ENCODE measurements around the gene IFI27L1.

Gene IFI27L1

DNA sequence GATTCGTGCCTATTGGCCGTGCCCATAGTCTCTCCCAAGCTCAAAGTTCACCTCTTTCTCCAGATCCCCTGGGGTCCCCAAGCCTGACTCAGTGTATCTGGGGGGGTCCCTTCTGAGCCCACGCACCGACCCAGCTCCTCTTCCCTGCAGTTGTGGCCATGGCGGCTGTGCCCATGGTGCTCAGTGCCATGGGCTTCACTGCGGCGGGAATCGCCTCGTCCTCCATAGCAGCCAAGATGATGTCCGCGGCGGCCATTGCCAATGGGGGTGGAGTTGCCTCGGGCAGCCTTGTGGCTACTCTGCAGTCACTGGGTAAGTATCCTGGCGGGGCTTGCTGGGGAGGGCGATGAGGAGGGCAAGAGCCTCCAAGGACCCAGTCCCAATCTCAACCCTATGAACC is 34.5 kb downstream of the IFI27L1 start:
- H3K27ac ChIP-seq: no peak overlapping the region
- TF ChIP-seq, protein P1, sequence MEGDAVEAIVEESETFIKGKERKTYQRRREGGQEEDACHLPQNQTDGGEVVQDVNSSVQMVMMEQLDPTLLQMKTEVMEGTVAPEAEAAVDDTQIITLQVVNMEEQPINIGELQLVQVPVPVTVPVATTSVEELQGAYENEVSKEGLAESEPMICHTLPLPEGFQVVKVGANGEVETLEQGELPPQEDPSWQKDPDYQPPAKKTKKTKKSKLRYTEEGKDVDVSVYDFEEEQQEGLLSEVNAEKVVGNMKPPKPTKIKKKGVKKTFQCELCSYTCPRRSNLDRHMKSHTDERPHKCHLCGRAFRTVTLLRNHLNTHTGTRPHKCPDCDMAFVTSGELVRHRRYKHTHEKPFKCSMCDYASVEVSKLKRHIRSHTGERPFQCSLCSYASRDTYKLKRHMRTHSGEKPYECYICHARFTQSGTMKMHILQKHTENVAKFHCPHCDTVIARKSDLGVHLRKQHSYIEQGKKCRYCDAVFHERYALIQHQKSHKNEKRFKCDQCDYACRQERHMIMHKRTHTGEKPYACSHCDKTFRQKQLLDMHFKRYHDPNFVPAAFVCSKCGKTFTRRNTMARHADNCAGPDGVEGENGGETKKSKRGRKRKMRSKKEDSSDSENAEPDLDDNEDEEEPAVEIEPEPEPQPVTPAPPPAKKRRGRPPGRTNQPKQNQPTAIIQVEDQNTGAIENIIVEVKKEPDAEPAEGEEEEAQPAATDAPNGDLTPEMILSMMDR (conservative IDR thresholded peaks at IDR 0.05): no peak
- TF ChIP-seq ZFX (IDR thresholded peaks at IDR 0.05): no peak

DNA sequence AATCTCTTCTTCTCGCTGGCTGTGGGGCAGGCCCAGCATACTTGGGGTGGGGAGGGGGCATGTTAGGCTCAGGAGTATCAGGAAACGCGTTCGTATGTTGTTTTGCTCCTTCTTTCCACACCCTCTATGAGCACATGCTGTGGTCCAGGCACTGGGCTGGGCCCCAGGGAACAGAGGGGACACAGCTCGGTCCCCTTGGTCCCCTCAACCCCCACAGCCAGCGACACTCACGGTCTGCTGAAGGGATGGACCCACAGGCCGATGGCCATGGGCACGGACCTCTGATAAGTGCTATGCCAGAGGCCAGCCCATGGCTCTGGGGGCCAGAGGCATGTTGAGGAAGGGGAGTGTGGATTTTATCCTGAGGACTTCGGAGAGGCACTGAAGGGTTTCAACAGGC is 35.6 kb downstream of the IFI27L1 start:
- TF ChIP-seq, protein P1 (conservative IDR thresholded peaks at IDR 0.05): no peak
- TF ChIP-seq ZFX (IDR thresholded peaks at IDR 0.05): no peak
- H3K27ac ChIP-seq: no peak overlapping the region

DNA sequence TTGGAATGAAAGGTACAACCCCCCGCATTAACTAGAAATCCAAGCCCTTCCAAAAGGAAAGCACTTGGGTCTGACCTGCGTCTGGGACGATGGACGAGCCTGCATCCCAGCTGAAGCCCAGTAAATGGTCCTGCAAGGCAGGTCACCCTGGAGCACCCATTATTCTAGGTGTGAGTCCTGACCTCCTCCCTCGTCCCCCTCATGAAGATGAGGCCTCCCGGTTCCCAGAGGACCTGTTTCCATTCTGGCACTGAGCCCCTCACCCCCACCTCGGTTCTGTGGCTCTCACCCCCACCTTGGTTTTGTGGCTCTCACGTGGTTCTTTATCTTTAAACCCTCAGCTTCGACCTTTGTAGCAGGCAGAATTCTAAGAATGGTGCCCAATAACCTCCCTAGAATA is 36.7 kb downstream of the IFI27L1 start:
- no peak for TF ChIP-seq ZFX (IDR thresholded peaks at IDR 0.05)
- TF ChIP-seq, protein P1 (conservative IDR thresholded peaks at IDR 0.05): no peak
- H3K27ac ChIP-seq: no peak overlapping the region

DNA sequence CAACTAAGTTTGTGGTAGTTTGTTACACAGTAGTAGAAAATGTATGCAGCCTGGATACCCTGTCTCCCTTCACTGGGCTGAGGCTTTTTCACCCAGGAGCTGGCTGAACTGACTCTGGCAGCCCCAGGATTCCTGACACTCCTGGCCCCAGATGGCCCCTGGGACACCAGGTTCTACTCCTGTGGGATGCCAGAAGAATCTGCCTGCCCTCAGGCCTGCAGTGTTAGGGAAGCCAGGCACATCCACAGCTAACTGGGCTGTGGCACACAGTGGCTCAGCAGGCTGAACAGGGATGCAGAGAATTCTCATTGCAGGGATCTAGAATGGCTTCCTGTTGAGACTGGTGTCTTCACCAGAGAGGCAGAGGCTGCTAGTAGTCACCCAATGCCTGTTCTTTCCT is 38.0 kb downstream of the IFI27L1 start:
- TF ChIP-seq, protein P1 (conservative IDR thresholded peaks at IDR 0.05): no peak
- TF ChIP-seq ZFX (IDR thresholded peaks at IDR 0.05): no peak

DNA sequence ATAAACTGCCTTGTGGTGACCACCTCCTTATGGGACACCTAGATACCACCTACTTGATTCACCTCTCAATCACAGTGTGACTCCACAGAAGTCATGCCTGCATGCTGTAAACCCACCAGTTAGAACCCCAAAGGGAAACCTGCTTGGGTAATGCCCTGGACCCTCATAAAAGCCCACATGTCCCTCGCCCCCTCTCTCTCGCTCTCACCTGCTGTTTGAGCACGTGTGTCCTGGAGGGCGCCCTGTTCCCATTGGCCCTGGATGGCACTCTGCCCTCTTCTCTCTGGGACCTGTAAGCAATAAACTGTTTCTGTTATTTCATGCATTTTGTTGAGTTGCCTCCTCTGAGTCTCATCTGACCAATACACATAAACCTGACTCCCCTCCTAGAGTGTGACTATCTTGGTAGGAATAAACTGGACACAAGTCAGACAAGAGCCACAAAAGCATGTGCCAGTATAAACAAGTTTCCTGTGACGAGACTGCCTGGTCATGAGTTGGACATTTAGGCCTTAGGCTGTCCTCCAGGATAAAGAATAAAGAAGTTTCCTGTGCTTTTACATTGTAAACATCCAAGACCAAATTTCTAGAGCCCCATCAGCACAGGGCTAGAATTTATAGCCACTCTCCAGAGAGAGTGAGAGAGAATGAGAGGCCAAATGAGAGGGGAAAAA is 39.7 kb downstream of the IFI27L1 start:
- TF ChIP-seq, protein P1 (conservative IDR thresholded peaks at IDR 0.05): no peak
- no peak for TF ChIP-seq ZFX (IDR thresholded peaks at IDR 0.05)
- H3K27ac ChIP-seq: no peak overlapping the region

More for the DNA sequence above, 38.0 kb downstream of the IFI27L1 start:
- no peak overlapping the region for H3K27ac ChIP-seq

DNA sequence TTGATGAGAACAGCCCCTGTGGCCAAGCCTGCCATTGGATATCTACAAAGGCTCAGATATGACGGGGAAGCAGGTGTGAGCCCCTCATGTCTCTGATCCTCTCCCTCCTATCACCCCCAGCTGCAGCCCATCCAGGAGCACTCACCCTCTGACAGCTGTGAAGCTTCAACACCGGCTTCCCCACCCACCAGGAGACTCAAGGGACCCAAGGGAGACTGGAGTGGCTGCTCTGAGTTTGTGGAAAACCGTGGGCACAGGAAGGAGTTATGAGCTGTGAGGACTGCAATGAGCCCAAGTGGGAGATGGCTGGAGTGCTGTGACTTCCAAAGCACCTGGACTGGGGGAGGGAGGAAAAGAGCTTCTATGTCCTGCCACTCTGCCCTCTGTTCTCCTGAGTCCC is 40.4 kb downstream of the IFI27L1 start:
- TF ChIP-seq, protein P1 (conservative IDR thresholded peaks at IDR 0.05): no peak
- no peak for TF ChIP-seq ZFX (IDR thresholded peaks at IDR 0.05)
- no peak overlapping the region for H3K27ac ChIP-seq

DNA sequence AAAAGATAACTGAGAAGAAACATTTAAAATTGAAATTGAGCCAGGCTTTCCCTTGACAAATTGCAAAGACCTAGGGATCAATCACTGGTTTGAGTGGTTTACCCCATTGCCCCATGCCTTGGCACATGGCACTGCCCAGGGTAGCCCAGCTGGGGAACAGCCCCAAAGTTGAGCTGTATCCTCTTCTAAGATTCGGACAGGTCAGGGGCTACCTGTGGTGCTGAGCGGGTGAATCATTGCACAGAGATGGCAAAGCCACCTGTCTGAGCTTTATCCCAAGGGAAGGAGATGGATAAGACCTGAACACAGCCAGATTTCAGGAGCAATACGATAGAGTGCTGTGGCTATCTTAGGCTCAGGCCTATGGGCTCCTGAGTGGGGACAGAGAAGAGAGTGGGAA is 41.3 kb downstream of the IFI27L1 start:
- no peak for TF ChIP-seq ZFX (IDR thresholded peaks at IDR 0.05)
- TF ChIP-seq, protein P1 (conservative IDR thresholded peaks at IDR 0.05): no peak
- no peak overlapping the region for H3K27ac ChIP-seq

All from C4-2B (cell line).